SU-DHL-6 (cell line): ENCODE data around the gene IDH1.
"Not testable (repeated sequence)": the region's sequence is repeated elsewhere in the genome, so short reads cannot be mapped to it uniquely, and the experiment has no call there.

Experiments
- EZH2phosphoT487 ChIP-seq: fragments of 200-600 bp; sonication (generic), shearing (Covaris generic); conservative IDR thresholded peaks from 2 replicates; pipeline ENCODE4 v1.6.1; 2018; ENCODE audit warnings: mild to moderate bottlenecking, antibody characterized with exemption, low read length, moderate library complexity, mixed read lengths
- TF ChIP-seq, protein P1 (sequence below): fragments of 200-600 bp; sonication (generic); IDR thresholded peaks from one replicate; pipeline ENCODE4 v1.5.1; 2017; ENCODE audit warnings: antibody characterized with exemption, mild to moderate bottlenecking, low read length, moderate library complexity; ENCODE audit not compliant: insufficient read depth, poor library complexity, severe bottlenecking

DNA sequence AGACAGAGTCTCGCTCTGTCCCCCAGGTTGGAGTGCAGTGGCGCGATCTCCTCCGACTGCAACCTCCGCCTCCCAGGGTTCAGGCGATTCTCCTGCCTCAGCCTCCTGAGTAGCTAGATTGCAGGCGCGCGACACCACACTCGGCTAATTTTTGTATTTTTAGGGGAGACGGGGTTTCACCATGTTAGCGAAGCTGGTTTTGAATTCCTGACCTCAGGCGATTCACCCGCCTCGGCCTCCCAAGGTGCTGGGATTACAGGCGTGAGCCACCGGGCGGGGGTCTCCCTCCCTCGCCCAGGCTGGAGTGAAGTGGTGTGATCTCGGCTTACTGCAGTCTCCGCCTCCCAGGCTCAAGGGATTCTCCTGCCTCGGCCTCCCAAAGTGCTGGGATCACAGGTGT is 12.7 kb upstream of the IDH1 start:
- TF ChIP-seq, protein P1, sequence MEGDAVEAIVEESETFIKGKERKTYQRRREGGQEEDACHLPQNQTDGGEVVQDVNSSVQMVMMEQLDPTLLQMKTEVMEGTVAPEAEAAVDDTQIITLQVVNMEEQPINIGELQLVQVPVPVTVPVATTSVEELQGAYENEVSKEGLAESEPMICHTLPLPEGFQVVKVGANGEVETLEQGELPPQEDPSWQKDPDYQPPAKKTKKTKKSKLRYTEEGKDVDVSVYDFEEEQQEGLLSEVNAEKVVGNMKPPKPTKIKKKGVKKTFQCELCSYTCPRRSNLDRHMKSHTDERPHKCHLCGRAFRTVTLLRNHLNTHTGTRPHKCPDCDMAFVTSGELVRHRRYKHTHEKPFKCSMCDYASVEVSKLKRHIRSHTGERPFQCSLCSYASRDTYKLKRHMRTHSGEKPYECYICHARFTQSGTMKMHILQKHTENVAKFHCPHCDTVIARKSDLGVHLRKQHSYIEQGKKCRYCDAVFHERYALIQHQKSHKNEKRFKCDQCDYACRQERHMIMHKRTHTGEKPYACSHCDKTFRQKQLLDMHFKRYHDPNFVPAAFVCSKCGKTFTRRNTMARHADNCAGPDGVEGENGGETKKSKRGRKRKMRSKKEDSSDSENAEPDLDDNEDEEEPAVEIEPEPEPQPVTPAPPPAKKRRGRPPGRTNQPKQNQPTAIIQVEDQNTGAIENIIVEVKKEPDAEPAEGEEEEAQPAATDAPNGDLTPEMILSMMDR, result not testable (repeated sequence)
- not testable (repeated sequence) for TF ChIP-seq EZH2phosphoT487
